Neural cell (in vitro differentiated cells): ENCODE results near the gene TRIM45. TPM values are rescaled to one million over a fixed set of nuclear protein-coding genes. Genes with fewer than 3 reads are reported as not detected.
A peak's percentile ranks its signal among the peaks of the same experiment; 100 is the strongest.

Source experiments
- H2AFZ ChIP-seq: fragments of 200-600, 300-800 bp; sonication (generic), shearing (Covaris generic); 2 replicates; pipeline ENCODE4 v1.6.0; 2014; ENCODE audit warnings: low read depth, mild to moderate bottlenecking, antibody characterized with exemption, low read length, moderate library complexity
- H3F3A ChIP-seq: fragments of 200-600 bp; shearing (Covaris generic); 2 replicates; pipeline ENCODE4 v1.6.1; 2016; ENCODE audit warnings: mild to moderate bottlenecking, moderate library complexity, mixed read lengths, antibody characterized with exemption, low read length; ENCODE audit not compliant: insufficient read depth, poor library complexity, severe bottlenecking
- H3K27ac ChIP-seq: fragments of 200-600, 300-800 bp; sonication (generic), shearing (Covaris generic); 2 replicates; pipeline ENCODE4 v1.5.1; 2014; ENCODE audit warnings: mild to moderate bottlenecking, low read length, moderate library complexity
- H3K27me3 ChIP-seq: fragments of 300-800, 200-600 bp; sonication (generic), shearing (Covaris generic); 2 replicates; pipeline ENCODE4 v1.6.0; 2014; ENCODE audit warnings: mild to moderate bottlenecking, low read depth, low read length, moderate library complexity; ENCODE audit not compliant: insufficient read depth
- H3K36me3 ChIP-seq: fragments of 300-800, 200-600 bp; sonication (generic), shearing (Covaris generic); 2 replicates; pipeline ENCODE4 v1.5.1; 2014; ENCODE audit warnings: mild to moderate bottlenecking, antibody characterized with exemption, low read length, moderate library complexity; ENCODE audit not compliant: insufficient read depth
- H3K4me2 ChIP-seq: fragments of 300-800, 200-600 bp; sonication (generic), shearing (Covaris generic); 2 replicates; pipeline ENCODE4 v1.6.0; 2014; ENCODE audit warnings: mild to moderate bottlenecking, low read length
- H3K4me3 ChIP-seq: fragments of 300-800, 200-600 bp; sonication (generic), shearing (Covaris generic); 2 replicates; pipeline ENCODE4 v1.5.1; 2014; ENCODE audit warnings: mild to moderate bottlenecking, low read length, moderate library complexity
- H3K79me2 ChIP-seq: fragments of 200-600 bp; shearing (Covaris generic); replicated peaks from 2 replicates; pipeline ENCODE4 v1.6.0; 2014; ENCODE audit warnings: mild to moderate bottlenecking, low read length, moderate library complexity; ENCODE audit not compliant: insufficient read depth
- H3K9ac ChIP-seq: fragments of 300-800, 200-600 bp; sonication (generic), shearing (Covaris generic); 2 replicates; pipeline ENCODE4 v1.6.1; 2016; ENCODE audit warnings: mild to moderate bottlenecking, low read length, mixed read lengths
- H3K9me2 ChIP-seq: fragments of 200-600 bp; shearing (Covaris generic); 2 replicates; pipeline ENCODE4 v1.6.1; 2016; ENCODE audit warnings: mild to moderate bottlenecking, low read length, mixed read lengths; ENCODE audit not compliant: insufficient read depth
- H3K9me3 ChIP-seq: fragments of 200-600, 300-800 bp; sonication (generic), shearing (Covaris generic); 2 replicates; pipeline ENCODE4 v1.6.1; 2016; ENCODE audit warnings: mild to moderate bottlenecking, mixed run types, low read length, moderate library complexity, mixed read lengths
- H4K20me1 ChIP-seq: fragments of 200-600 bp; shearing (Covaris generic); 2 replicates; pipeline ENCODE4 v1.6.1; 2016; ENCODE audit warnings: mild to moderate bottlenecking, mixed run types; ENCODE audit not compliant: insufficient read depth
- CTCF ChIP-seq: fragments of 450-650 bp; IDR thresholded peaks from 2 replicates; pipeline ENCODE4 v1.5.1; 2014; ENCODE audit warnings: antibody characterized with exemption, mild to moderate bottlenecking, moderate library complexity; ENCODE audit not compliant: poor library complexity, severe bottlenecking
- EP300 ChIP-seq: fragments of 450-650 bp; conservative IDR thresholded peaks from 2 replicates; pipeline ENCODE4 v1.6.1; 2014; ENCODE audit warnings: antibody characterized with exemption, mild to moderate bottlenecking, moderate library complexity; ENCODE audit not compliant: poor library complexity, severe bottlenecking
- EZH2 ChIP-seq: fragments of 200-600, 300-800 bp; shearing (Covaris generic), sonication (generic); IDR thresholded peaks from 2 replicates; pipeline ENCODE4 v1.6.1; 2014; ENCODE audit warnings: antibody characterized with exemption, low read length, borderline replicate concordance, mild to moderate bottlenecking; ENCODE audit not compliant: insufficient read depth, poor library complexity, severe bottlenecking
- MXI1 ChIP-seq: fragments of 450-650 bp; conservative IDR thresholded peaks from 2 replicates; pipeline ENCODE4 v1.6.1; 2014; ENCODE audit warnings: antibody characterized with exemption, mild to moderate bottlenecking; ENCODE audit not compliant: poor library complexity, severe bottlenecking
- POLR2AphosphoS5 ChIP-seq: IDR thresholded peaks from 2 replicates; pipeline ENCODE4 v1.6.1; 2012
- RAD21 ChIP-seq: fragments of 450-650 bp; conservative IDR thresholded peaks from 2 replicates; pipeline ENCODE4 v1.6.1; 2014; ENCODE audit warnings: antibody characterized with exemption, mild to moderate bottlenecking, moderate library complexity
- REST ChIP-seq: IDR thresholded peaks from 2 replicates; pipeline ENCODE4 v1.6.1; 2012; ENCODE audit warnings: borderline replicate concordance
- SMC3 ChIP-seq: fragments of 450-650 bp; conservative IDR thresholded peaks from 2 replicates; pipeline ENCODE4 v1.6.1; 2014; ENCODE audit warnings: antibody characterized with exemption, mild to moderate bottlenecking, moderate library complexity; ENCODE audit not compliant: poor library complexity
- TAF1 ChIP-seq: IDR thresholded peaks from 2 replicates; pipeline ENCODE4 v1.6.1; 2012; ENCODE audit warnings: low read depth
- polyA plus RNA-seq: library from polyadenylated mRNA; depleted of rRNA; stranded (reverse); fragments of >200 nt; gene quantifications from 2 replicates; pipeline ENCODE4 v1.2.3, GENCODE V29; 2014

The TRIM45 gene
- polyA plus RNA-seq, 1 donor from 2014 or later: 4.9 TPM

DNA sequence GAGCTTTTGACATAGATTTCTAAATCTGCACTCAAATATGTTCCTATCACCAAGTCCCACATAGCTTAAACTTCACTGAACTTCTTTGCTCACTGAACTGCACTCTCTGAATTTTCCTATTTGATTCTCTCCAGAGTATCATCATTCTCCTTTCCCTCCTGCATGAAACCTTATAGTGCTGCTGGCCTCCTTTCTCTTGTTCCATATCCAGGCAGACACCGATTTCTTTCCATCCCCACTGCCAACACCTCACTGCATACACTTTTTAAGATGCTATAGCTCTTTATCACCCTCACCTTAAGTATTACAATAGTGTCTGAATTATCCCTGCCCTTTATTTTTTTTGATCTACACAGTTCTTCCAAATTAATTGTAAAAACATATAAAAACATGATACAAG is 3.1 kb upstream of the TRIM45 start:
- Histone ChIP-seq H3K9ac (no peak overlapping the region), H3K9me2 (no peaks in the 10 kb centered on the region), H3K36me3 (no peaks in the 10 kb centered on the region), H2AFZ (no peak overlapping the region), H3K4me3 (no peak overlapping the region), H4K20me1 (no peaks in the 10 kb centered on the region), H3K27ac (no peak overlapping the region), H3K4me2 (no peak overlapping the region), H3F3A (no peaks in the 10 kb centered on the region), H3K27me3 (no peaks in the 10 kb centered on the region), H3K9me3 (no peaks in the 10 kb centered on the region), H3K79me2 (no peaks in the 10 kb centered on the region)
- no peak for TF ChIP-seq EP300
- no peak for TF ChIP-seq EZH2
- no peak for TF ChIP-seq MXI1
- no peak for TF ChIP-seq SMC3

- H3K9ac ChIP-seq: no peak overlapping the region
- H3K27me3 ChIP-seq: no peaks in the 10 kb centered on the region
- H2AFZ ChIP-seq: no peak overlapping the region
- H3K79me2 ChIP-seq: no peaks in the 10 kb centered on the region
- H4K20me1 ChIP-seq: no peaks in the 10 kb centered on the region
- no peak overlapping the region for H3K4me2 ChIP-seq
- H3K36me3 ChIP-seq: no peaks in the 10 kb centered on the region
- H3K9me2 ChIP-seq: no peaks in the 10 kb centered on the region
- TF ChIP-seq TAF1 (no peak), REST (no peak), POLR2AphosphoS5 (no peak), CTCF (no peak), RAD21 (no peak), SMC3 (no peak)
- no peaks in the 10 kb centered on the region for H3F3A ChIP-seq
- no peak overlapping the region for H3K27ac ChIP-seq
- H3K4me3 ChIP-seq: no peak overlapping the region
- H3K9me3 ChIP-seq: no peaks in the 10 kb centered on the region
These were observed 1.7 kb upstream of the TRIM45 start for GRCh38 chr1:117123274-117123673.

DNA sequence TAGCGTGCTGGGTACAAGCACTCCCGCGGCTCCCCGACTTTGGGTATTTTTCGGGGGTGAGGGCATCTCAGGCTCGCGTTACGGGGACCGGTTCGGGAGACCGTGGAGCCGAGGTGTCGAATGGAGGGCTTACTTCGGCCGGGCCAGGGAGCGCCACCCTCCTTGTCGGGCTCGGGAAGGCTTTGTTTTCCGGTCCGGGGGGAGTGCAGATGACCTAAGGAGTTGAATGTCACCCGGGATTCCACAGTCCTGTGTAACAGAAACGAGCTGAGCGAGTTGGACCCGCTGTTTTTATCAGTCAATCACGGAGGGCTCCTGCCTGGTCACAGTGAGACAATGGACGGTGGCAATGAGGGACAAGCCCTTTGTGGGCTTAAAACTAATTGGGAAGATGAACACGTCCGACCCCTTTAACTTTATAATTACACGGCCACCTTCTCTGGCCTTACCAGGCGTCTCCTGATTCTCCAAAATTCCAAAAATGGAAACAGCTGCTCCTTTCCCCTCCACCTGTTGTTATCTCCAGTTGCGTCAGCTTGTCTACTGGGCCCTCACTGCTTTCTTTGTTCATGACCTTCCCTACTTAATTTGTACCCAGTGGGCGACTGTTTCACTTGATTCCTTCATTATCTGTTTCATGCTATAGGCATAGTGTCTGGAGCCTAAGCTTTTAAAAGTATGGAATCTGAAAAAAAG is 929 bp upstream of the TRIM45 start:
- no peak overlapping the region for H2AFZ ChIP-seq
- peak; percentile 5 for TF ChIP-seq CTCF
- peak; percentile 9 for TF ChIP-seq RAD21
- TF ChIP-seq EZH2: no peak
- no peak for TF ChIP-seq REST
- no peak for TF ChIP-seq TAF1
- peak; percentile 3 for TF ChIP-seq SMC3
- TF ChIP-seq EP300: no peak
- no peak overlapping the region for H3K4me2 ChIP-seq
- H3K27ac ChIP-seq: no peak overlapping the region
- H3K36me3 ChIP-seq: no peaks in the 10 kb centered on the region
- H3K79me2 ChIP-seq: no peaks in the 10 kb centered on the region
- no peaks in the 10 kb centered on the region for H3K27me3 ChIP-seq
- peak overlapping the region; percentile 68 for H3K4me3 ChIP-seq
- no peaks in the 10 kb centered on the region for H3K9me2 ChIP-seq
- H3K9me3 ChIP-seq: no peaks in the 10 kb centered on the region
- H4K20me1 ChIP-seq: no peaks in the 10 kb centered on the region
- H3F3A ChIP-seq: no peaks in the 10 kb centered on the region
- H3K9ac ChIP-seq: peak overlapping the region; percentile 61
